SU-DHL-6 (cell line): ENCODE data around the gene BCL2L11.

ENCODE experiments used
- H2AFZ ChIP-seq: fragments of 200-600 bp; sonication (generic); 2 replicates; pipeline ENCODE4 v1.6.1; 2014; ENCODE audit warnings: low read depth, mild to moderate bottlenecking, moderate library complexity, mixed read lengths, antibody characterized with exemption, low read length; ENCODE audit not compliant: severe bottlenecking
- H3F3A ChIP-seq: fragments of 200-600 bp; shearing (Covaris generic); 2 replicates; pipeline ENCODE4 v1.6.0; 2016; ENCODE audit warnings: antibody characterized with exemption, mild to moderate bottlenecking; ENCODE audit not compliant: insufficient read depth
- H3K27ac ChIP-seq: fragments of 200-600 bp; sonication (generic); 2 replicates; pipeline ENCODE4 v1.5.1; 2016; ENCODE audit warnings: low read depth, mild to moderate bottlenecking, low read length, moderate library complexity, mixed read lengths
- H3K27me3 ChIP-seq: fragments of 200-600 bp; sonication (generic), shearing (Covaris generic); 2 replicates; pipeline ENCODE4 v1.6.0; 2014; ENCODE audit warnings: mild to moderate bottlenecking, low read length
- H3K36me3 ChIP-seq: fragments of 200-600 bp; sonication (generic); 2 replicates; pipeline ENCODE4 v1.6.1; 2014; ENCODE audit warnings: mild to moderate bottlenecking, low read length, mixed read lengths
- H3K4me2 ChIP-seq: fragments of 300-600, 200-600 bp; shearing (Covaris generic), sonication (generic); 2 replicates; pipeline ENCODE4 v1.6.0; 2014; ENCODE audit warnings: low read length, low read depth, mild to moderate bottlenecking; ENCODE audit not compliant: poor library complexity, severe bottlenecking
- H3K4me3 ChIP-seq: fragments of 200-600 bp; sonication (generic); 2 replicates; pipeline ENCODE4 v1.5.1; 2014; ENCODE audit warnings: antibody characterized with exemption, low read length, mild to moderate bottlenecking, mixed read lengths; ENCODE audit not compliant: insufficient read depth, poor library complexity, severe bottlenecking
- H3K79me2 ChIP-seq: fragments of 200-600 bp; sonication (generic); 2 replicates; pipeline ENCODE4 v1.6.1; 2014; ENCODE audit warnings: mild to moderate bottlenecking, low read length, moderate library complexity; ENCODE audit not compliant: insufficient read depth
- H3K9ac ChIP-seq: fragments of 200-600 bp; sonication (generic); 2 replicates; pipeline ENCODE4 v1.7.0; 2014; ENCODE audit warnings: mild to moderate bottlenecking, low read length
- H3K9me2 ChIP-seq: fragments of 200-600 bp; sonication (generic); replicated peaks from 2 replicates; pipeline ENCODE4 v1.6.1; 2014; ENCODE audit warnings: low read length; ENCODE audit not compliant: insufficient read depth
- H3K9me3 ChIP-seq: fragments of 200-600 bp; sonication (generic); 2 replicates; pipeline ENCODE4 v1.6.1; 2014; ENCODE audit warnings: low read length, mixed read lengths; ENCODE audit not compliant: insufficient read depth
- H4K20me1 ChIP-seq: fragments of 200-600 bp; sonication (generic); 2 replicates; pipeline ENCODE4 v1.6.1; 2014; ENCODE audit warnings: low read depth, mild to moderate bottlenecking, antibody characterized with exemption, low read length, moderate library complexity, mixed read lengths
- EZH2phosphoT487 ChIP-seq: fragments of 200-600 bp; sonication (generic), shearing (Covaris generic); conservative IDR thresholded peaks from 2 replicates; pipeline ENCODE4 v1.6.1; 2018; ENCODE audit warnings: mild to moderate bottlenecking, antibody characterized with exemption, low read length, moderate library complexity, mixed read lengths
- TF ChIP-seq, protein P1 (sequence below): fragments of 200-600 bp; sonication (generic); IDR thresholded peaks from one replicate; pipeline ENCODE4 v1.5.1; 2017; ENCODE audit warnings: antibody characterized with exemption, mild to moderate bottlenecking, low read length, moderate library complexity; ENCODE audit not compliant: insufficient read depth, poor library complexity, severe bottlenecking

The BCL2L11 gene

DNA sequence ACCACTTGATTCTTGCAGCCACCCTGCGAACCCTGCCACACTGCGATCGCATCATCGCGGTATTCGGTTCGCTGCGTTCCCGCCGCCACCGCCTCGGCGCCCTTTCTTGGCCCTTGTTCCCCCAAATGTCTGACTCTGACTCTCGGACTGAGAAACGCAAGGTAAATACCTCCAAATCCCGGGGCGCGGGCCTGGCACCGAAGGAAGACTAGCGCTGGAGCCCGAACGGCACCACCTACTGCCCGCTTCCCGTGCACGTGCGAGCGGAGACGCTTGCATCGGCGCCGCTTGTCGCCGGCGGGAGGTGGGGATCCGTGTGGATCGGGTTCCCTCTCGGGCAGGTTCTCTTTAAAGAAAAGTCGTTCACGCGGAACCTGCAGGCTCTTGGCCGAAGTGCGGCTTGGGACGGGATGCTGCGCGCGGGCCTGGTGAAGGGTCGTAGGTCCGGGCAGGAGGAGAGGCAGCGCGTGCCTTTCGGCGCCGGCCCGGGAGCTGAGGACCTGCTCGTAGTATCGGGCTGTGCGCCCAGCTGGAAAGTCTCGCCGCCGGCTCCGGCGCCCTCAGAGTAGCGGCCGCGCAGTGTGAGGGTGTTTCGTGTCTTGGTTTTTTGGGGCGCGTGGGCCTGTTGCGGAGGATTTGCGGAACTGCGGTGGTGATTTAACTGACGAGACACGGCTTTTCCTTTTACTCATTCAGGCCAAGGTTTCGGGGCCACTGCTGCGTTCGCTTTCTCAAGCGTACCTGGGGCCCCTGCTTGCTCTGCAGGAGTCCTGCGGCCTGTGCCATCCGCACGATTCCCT, 514 bp downstream of the BCL2L11 start:
- Histone ChIP-seq H3K27me3 (no peaks in the 10 kb centered on the region), H3F3A (no peaks in the 10 kb centered on the region), H3K27ac (peak overlapping the region; percentile 80), H4K20me1 (peaks cover 4% of the 10 kb centered on the region; the same call in 1 of the 2 replicates), H3K36me3 (peaks cover 19% of the 10 kb centered on the region), H3K4me2 (peak overlapping the region; percentile 63), H3K9me3 (no peaks in the 10 kb centered on the region), H3K4me3 (peak overlapping the region; percentile 91), H3K79me2 (peaks cover 39% of the 10 kb centered on the region), H3K9ac (peak overlapping the region; percentile 86), H2AFZ (peak overlapping the region; percentile 36), H3K9me2 (no peaks in the 10 kb centered on the region)
- TF ChIP-seq EZH2phosphoT487: no peak
- TF ChIP-seq, protein P1, sequence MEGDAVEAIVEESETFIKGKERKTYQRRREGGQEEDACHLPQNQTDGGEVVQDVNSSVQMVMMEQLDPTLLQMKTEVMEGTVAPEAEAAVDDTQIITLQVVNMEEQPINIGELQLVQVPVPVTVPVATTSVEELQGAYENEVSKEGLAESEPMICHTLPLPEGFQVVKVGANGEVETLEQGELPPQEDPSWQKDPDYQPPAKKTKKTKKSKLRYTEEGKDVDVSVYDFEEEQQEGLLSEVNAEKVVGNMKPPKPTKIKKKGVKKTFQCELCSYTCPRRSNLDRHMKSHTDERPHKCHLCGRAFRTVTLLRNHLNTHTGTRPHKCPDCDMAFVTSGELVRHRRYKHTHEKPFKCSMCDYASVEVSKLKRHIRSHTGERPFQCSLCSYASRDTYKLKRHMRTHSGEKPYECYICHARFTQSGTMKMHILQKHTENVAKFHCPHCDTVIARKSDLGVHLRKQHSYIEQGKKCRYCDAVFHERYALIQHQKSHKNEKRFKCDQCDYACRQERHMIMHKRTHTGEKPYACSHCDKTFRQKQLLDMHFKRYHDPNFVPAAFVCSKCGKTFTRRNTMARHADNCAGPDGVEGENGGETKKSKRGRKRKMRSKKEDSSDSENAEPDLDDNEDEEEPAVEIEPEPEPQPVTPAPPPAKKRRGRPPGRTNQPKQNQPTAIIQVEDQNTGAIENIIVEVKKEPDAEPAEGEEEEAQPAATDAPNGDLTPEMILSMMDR: no peak

DNA sequence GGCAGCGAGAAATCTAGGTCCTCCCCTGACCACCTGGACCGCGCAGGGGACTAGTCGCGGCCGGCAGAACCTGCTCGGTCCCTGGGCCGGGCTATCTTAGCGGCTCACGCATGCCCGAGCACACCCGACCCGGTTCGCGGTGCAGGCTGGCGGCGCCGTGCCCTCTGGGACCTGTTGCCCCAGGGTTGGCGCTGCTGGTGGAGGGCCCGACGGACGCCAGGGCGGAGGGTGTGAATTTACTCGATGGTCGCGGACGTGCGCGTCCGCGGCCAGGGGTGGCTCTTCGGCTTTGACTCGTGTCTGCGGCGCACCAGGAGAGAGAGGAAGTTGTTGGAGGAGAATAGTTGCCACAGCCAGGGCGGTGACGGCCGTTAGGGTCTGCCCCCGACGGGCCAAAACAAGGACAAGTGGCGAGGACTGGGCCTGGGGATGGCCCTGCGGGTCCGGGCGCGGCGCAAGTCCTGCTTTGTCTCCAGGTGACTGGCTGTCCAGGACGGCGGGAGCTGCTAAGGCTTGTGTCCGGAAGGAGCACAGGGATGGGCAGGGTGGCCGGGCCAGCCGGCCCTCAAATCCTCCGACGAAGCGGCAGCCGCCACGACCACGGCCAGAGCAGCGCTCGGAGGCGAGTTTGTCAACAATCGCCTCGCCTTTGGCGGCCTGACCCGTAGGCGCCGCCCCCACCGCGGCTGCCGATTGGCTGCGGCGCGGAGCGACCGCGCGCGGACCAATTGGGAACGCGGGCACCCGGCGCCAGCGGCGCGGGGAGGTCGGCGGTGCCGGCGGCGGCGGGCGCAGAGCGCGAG, 1.3 kb downstream of the BCL2L11 start:
- no peak overlapping the region for H2AFZ ChIP-seq
- peaks cover 19% of the 10 kb centered on the region for H3K36me3 ChIP-seq
- H3F3A ChIP-seq: no peaks in the 10 kb centered on the region
- H3K4me3 ChIP-seq: peak overlapping the region; percentile 91
- TF ChIP-seq, protein P1: no peak
- TF ChIP-seq EZH2phosphoT487: no peak
- no peaks in the 10 kb centered on the region for H3K9me2 ChIP-seq
- H3K27ac ChIP-seq: peak overlapping the region; percentile 80
- H3K27me3 ChIP-seq: no peaks in the 10 kb centered on the region
- H3K9me3 ChIP-seq: no peaks in the 10 kb centered on the region
- peaks cover 39% of the 10 kb centered on the region for H3K79me2 ChIP-seq
- peaks cover 4% of the 10 kb centered on the region; the same call in 1 of the 2 replicates for H4K20me1 ChIP-seq
- peak overlapping the region; percentile 86 for H3K9ac ChIP-seq
- peak overlapping the region; percentile 63 for H3K4me2 ChIP-seq

DNA sequence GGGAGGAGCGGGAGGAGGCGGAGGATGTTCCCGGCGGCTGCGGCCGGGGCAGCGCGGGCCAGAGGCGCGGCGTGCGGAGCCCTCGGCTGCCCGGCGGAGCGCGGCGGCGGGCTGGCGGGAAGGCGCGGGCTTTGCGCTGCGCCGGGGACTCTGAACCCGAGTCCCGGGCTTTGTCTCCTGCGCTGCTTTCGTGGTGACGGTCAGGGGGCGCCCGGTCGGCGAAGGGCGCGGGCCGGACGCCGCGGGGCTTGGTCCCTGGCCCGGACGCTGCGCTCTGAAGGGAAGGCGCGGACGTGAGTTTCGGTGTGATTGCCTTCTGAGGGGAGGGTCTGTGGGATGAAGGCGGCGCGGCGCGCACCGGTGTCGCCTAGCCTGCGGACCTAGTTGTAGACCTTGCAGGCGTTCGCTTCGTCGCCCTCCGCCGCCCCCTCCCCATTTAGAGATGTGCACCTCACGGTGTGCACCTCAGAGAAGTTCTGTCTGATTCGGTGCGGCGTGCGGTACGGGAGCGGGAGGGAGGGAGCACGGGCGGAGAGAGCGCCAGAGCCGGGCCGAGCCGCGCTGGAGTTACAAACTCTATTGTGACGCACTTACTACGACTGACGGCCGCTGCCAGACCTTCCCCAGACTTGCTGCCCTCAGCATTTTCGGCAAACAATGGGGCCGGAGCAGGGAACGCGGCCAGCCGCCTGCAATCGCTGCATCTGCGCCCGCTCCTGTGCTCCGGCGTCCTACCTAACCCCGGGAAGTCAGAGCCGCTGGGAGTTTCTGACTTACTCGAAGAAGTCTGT, 2.1 kb downstream of the BCL2L11 start:
- no peaks in the 10 kb centered on the region for H3K27me3 ChIP-seq
- H3K36me3 ChIP-seq: peaks cover 20% of the 10 kb centered on the region
- peak overlapping the region; percentile 91 for H3K4me3 ChIP-seq
- peak overlapping the region; percentile 63 for H3K4me2 ChIP-seq
- H3K27ac ChIP-seq: no peak overlapping the region
- peaks cover 45% of the 10 kb centered on the region for H3K79me2 ChIP-seq
- H3K9ac ChIP-seq: peak overlapping the region; percentile 86
- TF ChIP-seq, protein P1: no peak
- no peak for TF ChIP-seq EZH2phosphoT487
- peaks cover 4% of the 10 kb centered on the region; the same call in 1 of the 2 replicates for H4K20me1 ChIP-seq
- H3K9me2 ChIP-seq: no peaks in the 10 kb centered on the region
- H3K9me3 ChIP-seq: no peaks in the 10 kb centered on the region
- no peak overlapping the region for H2AFZ ChIP-seq
- H3F3A ChIP-seq: no peaks in the 10 kb centered on the region
